Posterior vena cava (tissue), 2 donors: ENCODE data around the gene RHBG. TPM values are rescaled to one million over a fixed set of nuclear protein-coding genes. Genes with fewer than 3 reads are reported as not detected.

Experiments used
- DNase-seq: peaks from one replicate; pipeline ENCODE4 v3.0.0-alpha.2; 2020; ENCODE audit warnings: low spot score
- intact Hi-C, 2 donors: fragments of 100-400 bp; cut with DNase I; formaldehyde crosslinking; loops; one replicate each; pipeline versions ENCODE4 v1.14.1 to v1.14.2; 2022 to 2023
- microRNA-seq, 2 donors: library from miRNA; unstranded; fragments of <30 nt; microRNA quantifications; one replicate each; pipeline ENCODE4 v1.2.0, GENCODE V29; 2020 to 2021; ENCODE audit warnings: borderline microRNAs expressed in 2 of 2
- total RNA-seq, 2 donors: library from RNA; stranded (reverse); fragmentation: NEBNext Ultra II Directional; extraction: Animal tissue kit (Norgen Biotek cat#: 25700); gene quantifications; one replicate each; pipeline ENCODE4 v1.2.1, GENCODE V29; 2021
- donor health status: DM: yes; HTN: yes; CAD: no.
- donor health status: DM: yes; HTN: yes; CAD: no.

Gene RHBG
- total RNA-seq, 2 donors from 2014 or later: not detected

GRCh38 chr1:156433602-156434001 lies 64.6 kb downstream of the RHBG start:
- no peak for DNase-seq
- intact Hi-C loops: no loop called here

Small RNA genes within 50 kb of the gene (microRNA-seq; reads per million reads assigned to microRNA genes)
- gene MIR9-1: 0 reads per million in 2 donors

Other genes with a start within 250 kb of the RHBG start
- gene SEMA4A, start 215.6 kb upstream of the RHBG start, total RNA-seq: 1 to 10 TPM; 5.8 to 8.0 TPM
- gene SLC25A44, start 175.1 kb upstream of the RHBG start, total RNA-seq: 10 to 100 TPM; 16.1 to 21.2 TPM
- gene PMF1, start 156.2 kb upstream of the RHBG start, total RNA-seq: 10 to 100 TPM; 31.8 to 34.6 TPM
- under 1 TPM in 1 of 2 donors, not detected in 1; 0.71 TPM for gene BGLAP, start 127.0 kb upstream of the RHBG start, total RNA-seq
- gene PAQR6, start 121.2 kb upstream of the RHBG start, total RNA-seq: 1 to 10 TPM in 1 of 2 donors, under 1 TPM in 1; 0.43 to 1.9 TPM
- 10 to 100 TPM; 44.0 to 50.9 TPM for gene SMG5, start 86.4 kb upstream of the RHBG start, total RNA-seq
- 1 to 10 TPM; 1.6 to 2.7 TPM for gene TMEM79, start 84.9 kb upstream of the RHBG start, total RNA-seq
- gene GLMP, start 73.5 kb upstream of the RHBG start, total RNA-seq: 10 to 100 TPM; 34.2 to 51.5 TPM
- gene VHLL, start 69.9 kb upstream of the RHBG start, total RNA-seq: not detected
- 100 to 1,000 TPM; 124 to 133 TPM for gene CCT3, start 30.9 kb upstream of the RHBG start, total RNA-seq
- gene TSACC, start 30.7 kb upstream of the RHBG start, total RNA-seq: not detected
- 100 to 1,000 TPM in 1 of 2 donors, 10 to 100 TPM in 1; 77.5 to 102 TPM for gene MEF2D, start 131.6 kb downstream of the RHBG start, total RNA-seq
- gene IQGAP3, start 203.4 kb downstream of the RHBG start, total RNA-seq: under 1 TPM; 0.43 to 0.79 TPM
- gene TTC24, start 210.5 kb downstream of the RHBG start, total RNA-seq: not detected
- gene NAXE, start 222.6 kb downstream of the RHBG start, total RNA-seq: 10 to 100 TPM; 62.5 to 82.1 TPM
- 10 to 100 TPM; 28.3 to 37.7 TPM for gene GPATCH4, start 232.3 kb downstream of the RHBG start, total RNA-seq